ENCODE measurements around the gene FSD1. TPM values are rescaled to one million over a fixed set of nuclear protein-coding genes. Genes with fewer than 3 reads are reported as not detected.

FSD1 gene
- total and polyA plus RNA-seq, 10 of the 15 experiments (the other 5 are each of a cell fraction or from before 2014, with no cell fraction given), result 0.15 to 5.1 (median 4.0) TPM; not detected in 1

GRCh38 chr19:4369109-4369887, 64.9 kb downstream of the FSD1 start:
- ChIA-PET POLR2A (interaction anchor here (0.8 to 2.0 kb wide), 10 partner anchors 11 to 35 kb away, joined by 3 to 11 read pairs (median 4); partner anchors contain the start of genes CHAF1A and MPND), CTCF (interaction anchor here (0.7 to 3.3 kb wide), 12 partner anchors 8 to 115 kb away, joined by 3 to 16 read pairs (median 4); partner anchors contain the start of genes CHAF1A and SH3GL1), RAD21 (ENCODE audit: unreplicated experiment) (interaction anchor here (0.8 to 1.8 kb wide), 6 partner anchors 11 to 33 kb away, joined by 4 to 10 read pairs (median 5); partner anchors contain the start of genes CHAF1A, MPND and SH3GL1), SMC1A (ENCODE audit: uncharacterized antibody, unreplicated experiment) (interaction anchor here (0.8 to 1.5 kb wide), 5 partner anchors 11 to 33 kb away, joined by 3 to 5 read pairs (median 5); partner anchors contain the start of genes CHAF1A and SH3GL1)
- no peaks in the 10 kb centered on the region for H4K20me1 ChIP-seq (ENCODE audit: control insufficient read depth, insufficient read depth)
- under 1% methylated on average over 23 of the region's 25 CpGs for WGBS (ENCODE audit: insufficient coverage, insufficient replicate concordance, low lambda C conversion rate, missing lambda C conversion rate)
- peak; percentile 98 for FAIRE-seq
- in situ Hi-C loops (cut with MboI), result no loop called here
- H2AFZ ChIP-seq (ENCODE audit: control insufficient read depth, low read depth, low read length), result no peak overlapping the region
- peaks cover 14 to 37% of the 10 kb centered on the region in 2 experiments; a peak in 3 of 4 replicates for H3K36me3 ChIP-seq (ENCODE audit: control insufficient read depth in 2 of 2, insufficient read depth in 2 of 2, low read length in 1 of 2)
- ATAC-seq, result peak; percentile 85
- H3K27ac ChIP-seq (ENCODE audit: control insufficient read depth, insufficient read depth), result peak overlapping the region; percentile 98
- H3K4me3 ChIP-seq, result peak overlapping the region; percentile 71
- no peaks in the 10 kb centered on the region for H3K9me3 ChIP-seq (replicated peaks; ENCODE audit: control insufficient read depth, insufficient read depth, low read length)
- peaks cover 64% of the 10 kb centered on the region for H3K79me2 ChIP-seq (ENCODE audit: control insufficient read depth, insufficient read depth, low read length)
- TSS peak; percentile 64 for BruUV-seq (replicated peaks)
- DNase-seq (ENCODE audit: low read depth, low spot score), result peak; percentile 90
- peak overlapping the region; percentile 84 for H3K9ac ChIP-seq (ENCODE audit: control insufficient read depth, insufficient read depth, low read length)
- peak overlapping the region; percentile 99 for H3K4me2 ChIP-seq (ENCODE audit: control insufficient read depth, insufficient read depth)
- no peaks in the 10 kb centered on the region for H3K27me3 ChIP-seq (replicated peaks in 1 of 2; ENCODE audit: control insufficient read depth in 2 of 2, insufficient read depth in 2 of 2, low read length in 1 of 2)
- intact Hi-C loops (cut with micrococcal nuclease; ENCODE audit: unreplicated experiment), result loop anchor here (1.0 kb wide), 1 partner anchor 31 kb away; the partner anchor contains the start of gene SH3GL1
- peaks cover 55% of the 10 kb centered on the region for H3K4me1 ChIP-seq (ENCODE audit: control insufficient read depth, insufficient read depth, low read length)
- TF ChIP-seq RCOR1 (conservative IDR thresholded peaks at IDR 0.05; ENCODE audit: low read depth, low read length) (no peak), USF1 (IDR thresholded peaks at IDR 0.05; ENCODE audit: borderline replicate concordance, extremely low read length, insufficient read depth, low read depth, low read length) (no peak), PML (IDR thresholded peaks at IDR 0.05; ENCODE audit: low read length) (no peak), SMAD1 (IDR thresholded peaks at IDR 0.05; ENCODE audit: low read depth, partially characterized antibody) (no peak), E2F4 (IDR thresholded peaks at IDR 0.05; ENCODE audit: low read depth, low read length) (no peak), E4F1 (IDR thresholded peaks at IDR 0.05; ENCODE audit: borderline replicate concordance, partially characterized antibody) (no peak), GABPA (IDR thresholded peaks at IDR 0.05; ENCODE audit: low read depth) (no peak), TCF7 (IDR thresholded peaks at IDR 0.05; ENCODE audit: borderline replicate concordance) (no peak), YY1 (IDR thresholded peaks at IDR 0.05; ENCODE audit: low read depth, low read length) (no peak), HDAC2 (IDR thresholded peaks at IDR 0.05) (no peak), SMC3 (IDR thresholded peaks at IDR 0.05; ENCODE audit: borderline replicate concordance, low read length) (no peak), SRF (IDR thresholded peaks at IDR 0.05; ENCODE audit: low read depth in 2 of 2, low read length in 2 of 2) (no peak), CBX3 (IDR thresholded peaks at IDR 0.05; ENCODE audit: borderline replicate concordance, low read depth) (no peak), EP300 (IDR thresholded peaks at IDR 0.05; ENCODE audit: borderline replicate concordance in 1 of 2, control insufficient read depth in 1 of 2, low read depth in 2 of 2, low read length in 2 of 2) (0 out of 4 replicates have a peak, but pooled peaks of 1 of the 2 experiments have one; percentile 52), SUZ12 (IDR thresholded peaks at IDR 0.05; ENCODE audit: unreplicated experiment) (no peak)
